IMR-90 (cell line): ENCODE data around the gene PTP4A2. TPM values are rescaled to one million over a fixed set of nuclear protein-coding genes. Genes with fewer than 3 reads are reported as not detected.

Experiments
- BHLHE40 ChIP-seq: fragments of 150-350 bp; IDR thresholded peaks from 2 replicates; pipeline ENCODE4 v1.6.1; 2016; ENCODE audit warnings: mild to moderate bottlenecking, low read depth, low read length
- CEBPB ChIP-seq: IDR thresholded peaks from 2 replicates; pipeline ENCODE4 v1.6.1; 2012; ENCODE audit warnings: low read depth, low read length, improper control_type of control experiment
- MAFK ChIP-seq: IDR thresholded peaks from 2 replicates; pipeline ENCODE4 v1.6.1; 2012; ENCODE audit warnings: low read depth, low read length, improper control_type of control experiment
- MXI1 ChIP-seq: IDR thresholded peaks from 2 replicates; pipeline ENCODE4 v1.6.1; 2012; ENCODE audit warnings: low read depth, mild to moderate bottlenecking, low read length, moderate library complexity, borderline replicate concordance
- POLR2A ChIP-seq: IDR thresholded peaks from 2 replicates; pipeline ENCODE4 v1.6.1; 2012; ENCODE audit warnings: mild to moderate bottlenecking, low read depth, low read length
- RAD21 ChIP-seq: IDR thresholded peaks from 2 replicates; pipeline ENCODE4 v1.6.1; 2012; ENCODE audit warnings: low read length, improper control_type of control experiment
- RFX5 ChIP-seq: IDR thresholded peaks from 2 replicates; pipeline ENCODE4 v1.8.0; 2012; ENCODE audit warnings: low read depth, mild to moderate bottlenecking, low read length, moderate library complexity
- polyA plus RNA-seq, 3 experiments: library from polyadenylated mRNA; depleted of rRNA; stranded (reverse); fragments of >200 nt; gene quantifications; 2 replicates each; pipeline ENCODE4 v1.2.3, GENCODE V29; 2012; ENCODE audit warnings: low replicate concordance in 1 of 3
- total RNA-seq: library from RNA; depleted of rRNA; stranded (reverse); fragments of >200 nt; gene quantifications from 2 replicates; pipeline ENCODE4 v1.2.3, GENCODE V29; 2012

PTP4A2 gene
- total and polyA plus RNA-seq, 2 of the 4 experiments (the other 2 are of a cell fraction), result 135 to 328 TPM

DNA sequence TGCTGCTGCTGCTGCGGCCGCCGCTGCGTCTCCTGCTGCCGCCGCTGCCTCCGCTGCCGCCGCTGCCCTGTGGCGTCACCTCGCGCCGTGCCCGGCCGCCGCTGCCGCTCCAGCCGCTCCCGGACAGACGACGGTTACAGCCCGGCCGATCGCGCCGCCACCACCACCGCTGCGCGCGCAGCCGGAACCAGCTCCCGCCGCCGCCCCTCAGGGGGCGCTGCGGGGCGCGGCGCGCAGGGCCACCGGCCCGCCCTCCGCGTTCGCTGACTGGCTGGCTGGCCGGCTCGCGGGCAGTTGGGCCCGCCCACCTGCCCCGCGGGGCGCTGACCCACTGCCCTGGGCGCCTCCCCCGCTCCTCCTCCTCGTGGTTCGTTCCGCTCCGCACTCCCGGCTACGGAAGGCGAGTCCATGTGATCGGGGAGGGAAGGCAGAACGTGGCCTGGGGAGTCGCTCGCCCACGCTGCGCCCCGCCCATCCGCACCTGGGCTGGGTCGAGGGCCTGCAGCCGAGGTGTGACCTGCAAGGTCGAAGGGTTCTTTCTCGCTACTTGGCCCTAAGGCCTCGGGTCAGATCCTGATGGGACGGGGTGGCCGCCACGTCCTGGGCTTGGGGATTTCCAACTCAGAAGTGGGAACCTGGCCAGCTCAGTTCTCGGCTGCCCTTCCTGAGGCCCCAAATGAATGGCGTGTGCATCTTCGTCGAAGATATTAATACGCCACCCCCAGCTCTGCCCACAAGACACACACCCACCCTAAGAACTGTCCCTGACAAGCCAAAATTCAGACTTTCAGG, at the start of gene PTP4A2 (continued):
- TF ChIP-seq RAD21, result peak; percentile 32; the same call in 1 of the 2 replicates
- peak; percentile 60; the same call in 1 of the 2 replicates for TF ChIP-seq MXI1
- no peak for TF ChIP-seq CEBPB
- peak; percentile 84 for TF ChIP-seq BHLHE40
- no peak for TF ChIP-seq MAFK
- no peak for TF ChIP-seq RFX5
- TF ChIP-seq POLR2A, result peak; percentile 78
